GM18873 (cell line): ENCODE data around the gene SLK.

Experiments used
- ATAC-seq: cut with Tn5 transposase; IDR thresholded peaks from one replicate; pipeline ENCODE4 v1.9.1; 2021; ENCODE audit warnings: mild to moderate bottlenecking, moderate library complexity, moderate number of reproducible peaks; ENCODE audit not compliant: unreplicated experiment, low FRiP score

The SLK gene

GRCh38 chr10:104045151-104046089 is 78.5 kb downstream of the SLK start:
- ATAC-seq, result no peak

- no peak for ATAC-seq
Observed at GRCh38 chr10:104046651-104047050, 79.7 kb downstream of the SLK start.

DNA sequence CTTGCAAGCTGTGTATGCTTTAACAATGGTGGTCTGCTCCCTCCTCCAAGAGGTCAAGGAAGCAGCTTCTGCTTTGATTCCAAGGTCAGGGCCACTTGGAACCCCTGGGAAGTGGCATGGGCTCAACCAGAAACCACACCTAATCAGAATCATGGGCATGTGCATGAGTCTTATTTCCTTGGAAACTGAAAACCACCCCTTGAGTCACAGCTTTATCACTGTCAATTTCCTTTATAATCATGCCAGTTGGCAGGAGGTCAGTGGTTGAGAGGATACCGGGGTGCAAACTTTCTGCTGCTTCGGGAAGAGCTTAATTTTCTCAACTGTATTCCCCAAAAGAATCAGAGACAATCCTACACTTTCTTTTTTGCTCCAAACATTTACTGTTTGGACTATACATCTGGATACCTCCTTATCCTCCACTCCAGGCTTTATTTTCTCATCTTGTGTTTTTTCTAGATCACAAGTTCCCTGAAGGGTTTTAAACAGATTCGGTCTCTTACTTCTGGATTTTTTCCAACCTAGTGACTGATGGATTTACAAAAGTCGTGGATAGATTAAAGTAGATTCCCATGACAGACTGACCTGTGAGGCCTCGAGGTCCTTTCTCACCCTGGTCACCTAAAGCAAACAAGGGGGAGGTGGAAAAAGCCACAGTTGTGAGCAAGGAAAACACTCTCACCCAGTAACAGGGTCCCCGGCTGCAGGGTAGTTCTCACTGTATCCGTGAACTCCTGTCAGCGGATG is 82.7 kb downstream of the SLK start:
- ATAC-seq, result no peak

- ATAC-seq, result no peak
Observed at GRCh38 chr10:104052431-104052830, 85.5 kb downstream of the SLK start.

- ATAC-seq, result no peak
Observed at GRCh38 chr10:104053201-104053600, 86.3 kb downstream of the SLK start.

DNA sequence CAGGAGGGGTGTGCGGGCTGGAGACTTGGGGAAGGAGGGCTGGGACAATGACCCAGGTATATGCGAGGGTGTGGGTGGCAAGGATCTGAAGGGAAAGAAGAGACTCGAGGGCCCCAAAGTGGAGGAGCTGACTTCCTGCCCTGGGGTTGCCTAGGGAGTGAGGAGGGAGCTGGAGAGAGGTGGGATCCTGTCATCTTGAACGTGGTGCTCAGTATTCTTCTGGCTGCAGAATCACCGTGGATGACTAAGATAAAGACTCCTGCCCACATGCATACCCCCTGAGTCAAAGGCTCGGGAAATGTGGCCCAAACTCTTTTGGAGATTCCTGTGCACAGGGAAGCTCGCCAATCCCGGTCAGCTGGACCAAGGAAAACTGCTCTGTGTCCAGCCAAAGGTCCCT is 87.5 kb downstream of the SLK start:
- no peak for ATAC-seq

DNA sequence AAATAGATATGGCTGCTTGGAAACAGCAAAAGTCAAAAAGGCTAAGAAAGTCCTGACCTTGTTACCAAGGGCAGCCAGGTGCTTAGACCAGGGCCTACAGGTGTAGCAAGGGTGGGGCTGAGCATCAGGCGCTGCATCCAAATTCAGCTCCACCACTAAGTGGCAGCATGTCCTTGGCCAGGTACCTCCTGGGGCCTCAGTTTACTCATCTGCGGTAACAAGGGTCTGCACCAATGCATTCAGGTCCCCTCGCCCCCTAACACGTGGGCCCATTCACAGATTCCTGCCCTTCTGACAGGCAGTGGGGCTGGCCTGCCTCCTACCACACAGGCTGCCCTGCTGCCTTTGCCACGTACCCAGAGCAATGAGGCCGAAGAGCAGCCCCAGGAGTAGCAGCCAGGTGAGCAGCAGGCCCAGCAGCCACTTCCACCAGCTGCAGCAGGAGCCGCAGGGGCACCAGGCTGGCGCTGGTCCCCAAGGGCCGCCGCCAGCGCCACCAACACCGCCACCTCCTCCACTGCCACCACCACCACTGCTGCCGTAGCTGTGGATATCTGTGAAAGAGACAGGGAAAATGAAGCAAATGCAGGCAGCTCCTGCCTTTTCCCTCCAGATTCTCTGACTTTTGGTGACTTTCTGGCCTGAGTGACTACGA is 89.8 kb downstream of the SLK start:
- no peak for ATAC-seq

DNA sequence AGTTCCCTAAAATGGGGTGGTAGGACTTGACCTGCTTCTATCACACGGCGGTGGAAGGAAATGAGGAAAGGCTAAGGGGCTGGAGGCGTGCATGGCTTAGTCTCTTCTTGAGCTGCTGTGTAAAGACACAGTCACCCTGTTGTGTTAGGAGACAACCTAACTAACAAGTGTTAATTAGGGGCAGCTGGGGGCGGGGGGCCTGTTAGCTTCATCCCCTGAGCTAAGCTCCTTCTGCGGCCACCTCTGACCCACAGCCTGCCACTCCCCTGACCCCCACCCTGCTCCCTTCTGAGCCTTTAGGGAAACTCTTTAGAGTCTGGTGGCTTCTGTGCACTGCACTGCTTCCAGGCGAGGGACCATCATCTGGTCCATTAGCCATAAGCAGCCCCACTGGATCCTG is 90.8 kb downstream of the SLK start:
- no peak for ATAC-seq

DNA sequence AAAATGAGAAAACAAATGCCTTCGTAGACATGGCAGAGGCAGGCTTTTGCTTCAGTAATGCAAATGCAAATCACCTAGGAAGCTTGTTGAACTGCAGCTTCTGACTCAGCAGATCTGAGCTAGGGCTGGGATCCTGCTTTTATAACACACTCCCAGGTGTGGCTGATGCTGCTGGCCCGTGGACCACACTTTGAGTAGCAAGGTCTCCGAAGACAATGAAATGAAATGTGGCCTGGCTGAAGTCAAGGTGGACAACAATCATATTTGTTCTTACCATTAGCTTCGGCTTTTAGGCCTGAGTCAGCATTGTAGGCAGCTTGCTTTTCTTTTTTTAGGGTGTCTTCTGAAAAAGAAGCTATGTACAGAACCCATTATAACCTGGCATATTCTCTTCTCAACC is 92.4 kb downstream of the SLK start:
- ATAC-seq, result no peak

DNA sequence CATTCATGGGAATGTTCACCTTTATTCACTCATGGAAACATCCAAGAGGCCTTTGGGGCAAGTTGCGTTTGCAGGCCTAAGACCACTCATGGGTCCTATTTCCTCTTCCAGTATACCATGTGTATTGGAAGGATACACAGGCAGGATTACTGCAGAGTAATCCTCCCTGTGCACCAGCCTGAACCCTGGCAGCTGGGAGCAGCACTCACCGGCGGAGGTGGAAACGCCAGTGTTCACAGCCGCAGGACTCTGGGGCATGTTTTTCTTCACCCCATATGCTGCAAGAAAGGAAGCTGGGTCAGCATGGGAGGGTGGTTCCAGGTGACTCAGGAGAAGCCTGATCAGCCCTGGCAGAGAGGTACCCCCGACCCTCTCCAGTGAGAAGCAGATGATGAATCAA is 94.3 kb downstream of the SLK start:
- no peak for ATAC-seq

DNA sequence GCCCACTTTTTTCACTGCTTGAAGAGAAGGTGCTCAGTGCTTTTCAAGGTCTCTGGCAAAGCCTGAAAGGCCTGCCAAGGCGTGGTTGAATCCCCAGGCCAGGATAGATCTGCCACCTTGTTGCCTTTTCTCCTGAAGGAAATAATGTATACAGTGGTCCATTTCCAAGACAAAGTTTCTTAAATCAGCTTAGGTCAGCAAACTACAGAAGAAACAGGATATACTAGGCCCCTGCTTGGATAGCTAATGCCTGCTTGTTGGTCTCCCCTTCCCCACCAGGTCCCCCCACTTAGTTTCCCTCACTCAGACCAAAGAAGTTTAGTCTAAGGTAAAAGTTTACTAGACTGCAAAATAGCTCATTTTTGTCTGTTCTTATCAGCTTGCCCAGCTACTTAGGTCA is 98.8 kb downstream of the SLK start:
- ATAC-seq, result no peak

- no peak for ATAC-seq
Observed at GRCh38 chr10:104066945-104067344, 100.0 kb downstream of the SLK start.

GRCh38 chr10:104067525-104067924 is 100.6 kb downstream of the SLK start:
- ATAC-seq, result no peak

GRCh38 chr10:104069613-104070012 is 102.7 kb downstream of the SLK start:
- no peak for ATAC-seq

- ATAC-seq, result no peak
Observed at GRCh38 chr10:104072786-104073185, 105.8 kb downstream of the SLK start.

- no peak for ATAC-seq
Observed at GRCh38 chr10:104074505-104074904, 107.6 kb downstream of the SLK start.

DNA sequence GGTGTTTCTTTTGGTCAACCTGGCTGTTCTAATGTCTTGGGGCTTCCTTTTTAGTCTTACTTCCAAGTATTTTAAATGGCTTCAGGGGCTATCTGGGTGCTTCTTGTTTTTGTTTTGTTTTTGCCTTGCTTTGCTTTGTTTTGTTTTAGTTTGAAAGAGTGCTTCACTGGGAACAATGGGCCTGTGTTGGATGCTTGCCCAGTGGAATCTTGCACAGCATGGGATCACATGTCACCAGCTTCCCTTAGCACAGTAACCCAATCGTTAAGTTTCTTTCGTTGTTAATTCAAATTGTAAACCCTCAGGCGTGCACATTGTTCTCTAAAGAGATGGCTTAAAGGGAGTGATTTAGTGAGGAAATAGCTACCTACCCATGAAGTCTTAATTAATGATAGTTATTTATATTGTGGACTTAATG is 109.8 kb downstream of the SLK start:
- no peak for ATAC-seq

DNA sequence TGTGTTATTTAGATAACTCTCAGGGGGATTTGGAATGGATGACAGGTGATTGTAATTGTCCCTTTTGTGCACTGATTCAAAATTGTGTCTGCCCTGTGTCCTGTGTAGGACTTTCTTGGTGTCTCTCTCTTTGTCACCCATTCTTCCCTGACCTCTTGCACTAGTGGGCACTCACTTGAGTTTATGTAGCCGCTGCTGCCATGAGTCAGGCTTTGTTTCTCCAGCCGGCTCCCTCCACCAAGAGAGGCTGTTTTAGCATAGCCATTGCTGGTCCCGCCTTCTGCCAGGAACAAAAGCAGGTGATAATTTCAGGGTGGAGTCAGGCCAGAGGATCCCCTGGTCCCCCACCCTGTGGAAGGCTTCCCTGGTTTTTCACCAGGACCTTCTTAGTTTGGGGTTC is 110.3 kb downstream of the SLK start:
- ATAC-seq, result no peak

- no peak for ATAC-seq
Observed at GRCh38 chr10:104077663-104078151, 110.8 kb downstream of the SLK start.
